ENCODE measurements around the gene ZNRF2. TPM values are rescaled to one million over a fixed set of nuclear protein-coding genes. Genes with fewer than 3 reads are reported as not detected.
"Not testable (repeated sequence)": the region's sequence is repeated elsewhere in the genome, so short reads cannot be mapped to it uniquely, and the experiment has no call there.

Gene ZNRF2
- total and polyA plus RNA-seq, 10 of the 15 experiments (the other 5 are each of a cell fraction or from before 2014, with no cell fraction given), result 1.2 to 20.4 (median 9.5) TPM

DNA sequence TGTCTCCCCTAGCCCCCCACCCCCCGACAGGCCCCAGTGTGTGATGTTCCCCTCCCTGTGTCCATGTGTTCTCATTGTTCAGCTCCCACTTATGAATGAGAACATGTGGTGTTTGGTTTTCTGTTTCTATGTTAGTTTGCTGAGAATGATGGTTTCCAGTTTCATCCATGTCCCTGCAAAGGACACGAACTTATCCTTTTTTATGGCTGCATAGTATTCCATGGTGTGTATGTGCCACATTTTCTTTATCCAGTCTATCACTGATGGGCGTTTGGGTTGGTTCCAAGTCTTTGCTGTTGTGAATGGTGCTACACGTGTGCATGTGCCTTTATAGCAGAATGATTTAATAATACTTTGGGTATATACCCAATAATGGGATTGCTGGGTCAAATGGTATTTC is 96.4 kb downstream of the ZNRF2 start:
- H3K79me2 ChIP-seq (ENCODE audit: control insufficient read depth, insufficient read depth, low read length); H3K9ac ChIP-seq (ENCODE audit: control insufficient read depth, insufficient read depth, low read length); H3K4me3 ChIP-seq; POLR2A ChIA-PET; ATAC-seq; H4K20me1 ChIP-seq (ENCODE audit: control insufficient read depth, insufficient read depth); RAD21 ChIA-PET (ENCODE audit: unreplicated experiment); H3K4me1 ChIP-seq (ENCODE audit: control insufficient read depth, insufficient read depth, low read length); FAIRE-seq; H3K27me3 ChIP-seq (replicated peaks in 1 of 2; ENCODE audit: control insufficient read depth in 2 of 2, insufficient read depth in 2 of 2, low read length in 1 of 2); DNase-seq (ENCODE audit: low read depth, low spot score); CTCF ChIA-PET; BruUV-seq (replicated peaks); in situ Hi-C loops (cut with MboI); SMC1A ChIA-PET (ENCODE audit: uncharacterized antibody, unreplicated experiment); H3K9me3 ChIP-seq (replicated peaks; ENCODE audit: control insufficient read depth, insufficient read depth, low read length); H3K27ac ChIP-seq (ENCODE audit: control insufficient read depth, insufficient read depth); H3K4me2 ChIP-seq (ENCODE audit: control insufficient read depth, insufficient read depth); H2AFZ ChIP-seq (ENCODE audit: control insufficient read depth, low read depth, low read length); intact Hi-C loops (cut with micrococcal nuclease; ENCODE audit: unreplicated experiment); H3K36me3 ChIP-seq (ENCODE audit: control insufficient read depth in 2 of 2, insufficient read depth in 2 of 2, low read length in 1 of 2): not testable (repeated sequence)
- 93% methylated on average over 4 of the region's 4 CpGs for WGBS (ENCODE audit: insufficient coverage, insufficient replicate concordance, low lambda C conversion rate, missing lambda C conversion rate)

DNA sequence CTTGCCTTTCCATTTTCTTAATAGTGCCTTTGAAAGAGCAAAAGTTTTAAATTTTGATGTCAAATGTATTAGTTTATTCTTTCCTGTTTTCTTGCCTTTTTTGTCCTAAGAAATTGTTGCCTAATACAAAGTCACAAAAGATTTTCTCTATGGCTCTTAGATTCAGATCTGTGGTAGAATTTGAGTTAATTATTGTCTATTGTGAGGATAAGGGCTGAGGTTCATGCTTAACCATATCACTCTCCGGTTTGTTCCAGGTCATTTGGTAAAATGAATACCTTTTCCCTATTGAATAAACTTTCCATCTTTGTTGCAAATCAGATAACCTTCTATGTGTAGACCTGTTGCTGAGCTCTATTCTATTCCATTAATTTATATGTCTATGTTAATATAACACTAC is 98.2 kb downstream of the ZNRF2 start:
- DNase-seq (ENCODE audit: low read depth, low spot score), result no peak
- SMC1A ChIA-PET (ENCODE audit: uncharacterized antibody, unreplicated experiment), result no interaction called here
- Histone ChIP-seq H3K4me1 (ENCODE audit: control insufficient read depth, insufficient read depth, low read length) (no peaks in the 10 kb centered on the region), H3K4me3 (no peak overlapping the region), H2AFZ (ENCODE audit: control insufficient read depth, low read depth, low read length) (no peak overlapping the region), H3K9me3 (replicated peaks; ENCODE audit: control insufficient read depth, insufficient read depth, low read length) (no peaks in the 10 kb centered on the region; the same call in 1 of the 3 replicates), H4K20me1 (ENCODE audit: control insufficient read depth, insufficient read depth) (no peaks in the 10 kb centered on the region), H3K9ac (ENCODE audit: control insufficient read depth, insufficient read depth, low read length) (no peak overlapping the region), H3K36me3 (ENCODE audit: control insufficient read depth in 2 of 2, insufficient read depth in 2 of 2, low read length in 1 of 2) (no peaks in the 10 kb centered on the region), H3K4me2 (ENCODE audit: control insufficient read depth, insufficient read depth) (no peak overlapping the region), H3K79me2 (ENCODE audit: control insufficient read depth, insufficient read depth, low read length) (no peaks in the 10 kb centered on the region), H3K27ac (ENCODE audit: control insufficient read depth, insufficient read depth) (no peak overlapping the region), H3K27me3 (replicated peaks in 1 of 2; ENCODE audit: control insufficient read depth in 2 of 2, insufficient read depth in 2 of 2, low read length in 1 of 2) (no peaks in the 10 kb centered on the region)
- intact Hi-C loops (cut with micrococcal nuclease; ENCODE audit: unreplicated experiment) (no loop called here), in situ Hi-C loops (cut with MboI) (no loop called here)
- RAD21 ChIA-PET (ENCODE audit: unreplicated experiment), result no interaction called here
- BruUV-seq (replicated peaks), result no TSS peak
- CTCF ChIA-PET, result interaction anchor here (1.0 kb wide), 1 partner anchor 31 kb away, joined by 3 read pairs; no protein-coding TSS in a partner anchor
- POLR2A ChIA-PET, result no interaction called here
- ATAC-seq, result no peak
- 28% methylated on average over 1 of the region's 1 CpG for WGBS (ENCODE audit: insufficient coverage, insufficient replicate concordance, low lambda C conversion rate, missing lambda C conversion rate)
- FAIRE-seq, result no peak
- TF ChIP-seq SRF (IDR thresholded peaks at IDR 0.05; ENCODE audit: low read depth in 2 of 2, low read length in 2 of 2), result no peak
- no peak for TF ChIP-seq CREB1 (IDR thresholded peaks at IDR 0.05; ENCODE audit: low read depth)
- TF ChIP-seq CREM (IDR thresholded peaks at IDR 0.05; ENCODE audit: low read depth), result no peak
- TF ChIP-seq TAF1 (IDR thresholded peaks at IDR 0.05; ENCODE audit: borderline replicate concordance, low read depth, low read length), result no peak
- TF ChIP-seq, protein P1, sequence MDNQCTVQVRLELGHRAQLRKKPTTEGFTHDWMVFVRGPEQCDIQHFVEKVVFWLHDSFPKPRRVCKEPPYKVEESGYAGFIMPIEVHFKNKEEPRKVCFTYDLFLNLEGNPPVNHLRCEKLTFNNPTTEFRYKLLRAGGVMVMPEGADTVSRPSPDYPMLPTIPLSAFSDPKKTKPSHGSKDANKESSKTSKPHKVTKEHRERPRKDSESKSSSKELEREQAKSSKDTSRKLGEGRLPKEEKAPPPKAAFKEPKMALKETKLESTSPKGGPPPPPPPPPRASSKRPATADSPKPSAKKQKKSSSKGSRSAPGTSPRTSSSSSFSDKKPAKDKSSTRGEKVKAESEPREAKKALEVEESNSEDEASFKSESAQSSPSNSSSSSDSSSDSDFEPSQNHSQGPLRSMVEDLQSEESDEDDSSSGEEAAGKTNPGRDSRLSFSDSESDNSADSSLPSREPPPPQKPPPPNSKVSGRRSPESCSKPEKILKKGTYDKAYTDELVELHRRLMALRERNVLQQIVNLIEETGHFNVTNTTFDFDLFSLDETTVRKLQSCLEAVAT (IDR thresholded peaks at IDR 0.05), result no peak
- TF ChIP-seq DPF2 (IDR thresholded peaks at IDR 0.05), result no peak
- TF ChIP-seq, protein P2, sequence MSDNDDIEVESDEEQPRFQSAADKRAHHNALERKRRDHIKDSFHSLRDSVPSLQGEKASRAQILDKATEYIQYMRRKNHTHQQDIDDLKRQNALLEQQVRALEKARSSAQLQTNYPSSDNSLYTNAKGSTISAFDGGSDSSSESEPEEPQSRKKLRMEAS (IDR thresholded peaks at IDR 0.05; ENCODE audit: low read depth, low read length), result no peak
- no peak for TF ChIP-seq MYB (IDR thresholded peaks at IDR 0.05; ENCODE audit: borderline replicate concordance, low read depth, low read length)
- no peak for TF ChIP-seq MTA2 (IDR thresholded peaks at IDR 0.05; ENCODE audit: low read depth)
- TF ChIP-seq, protein P3, sequence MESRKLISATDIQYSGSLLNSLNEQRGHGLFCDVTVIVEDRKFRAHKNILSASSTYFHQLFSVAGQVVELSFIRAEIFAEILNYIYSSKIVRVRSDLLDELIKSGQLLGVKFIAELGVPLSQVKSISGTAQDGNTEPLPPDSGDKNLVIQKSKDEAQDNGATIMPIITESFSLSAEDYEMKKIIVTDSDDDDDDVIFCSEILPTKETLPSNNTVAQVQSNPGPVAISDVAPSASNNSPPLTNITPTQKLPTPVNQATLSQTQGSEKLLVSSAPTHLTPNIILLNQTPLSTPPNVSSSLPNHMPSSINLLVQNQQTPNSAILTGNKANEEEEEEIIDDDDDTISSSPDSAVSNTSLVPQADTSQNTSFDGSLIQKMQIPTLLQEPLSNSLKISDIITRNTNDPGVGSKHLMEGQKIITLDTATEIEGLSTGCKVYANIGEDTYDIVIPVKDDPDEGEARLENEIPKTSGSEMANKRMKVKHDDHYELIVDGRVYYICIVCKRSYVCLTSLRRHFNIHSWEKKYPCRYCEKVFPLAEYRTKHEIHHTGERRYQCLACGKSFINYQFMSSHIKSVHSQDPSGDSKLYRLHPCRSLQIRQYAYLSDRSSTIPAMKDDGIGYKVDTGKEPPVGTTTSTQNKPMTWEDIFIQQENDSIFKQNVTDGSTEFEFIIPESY (IDR thresholded peaks at IDR 0.05), result no peak
- TF ChIP-seq, protein P4, sequence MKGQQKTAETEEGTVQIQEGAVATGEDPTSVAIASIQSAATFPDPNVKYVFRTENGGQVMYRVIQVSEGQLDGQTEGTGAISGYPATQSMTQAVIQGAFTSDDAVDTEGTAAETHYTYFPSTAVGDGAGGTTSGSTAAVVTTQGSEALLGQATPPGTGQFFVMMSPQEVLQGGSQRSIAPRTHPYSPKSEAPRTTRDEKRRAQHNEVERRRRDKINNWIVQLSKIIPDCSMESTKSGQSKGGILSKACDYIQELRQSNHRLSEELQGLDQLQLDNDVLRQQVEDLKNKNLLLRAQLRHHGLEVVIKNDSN (IDR thresholded peaks at IDR 0.05; ENCODE audit: borderline replicate concordance, extremely low read length, insufficient read depth, low read depth, low read length), result no peak
- no peak for TF ChIP-seq EP300 (IDR thresholded peaks at IDR 0.05; ENCODE audit: borderline replicate concordance in 1 of 2, control insufficient read depth in 1 of 2, low read depth in 2 of 2, low read length in 2 of 2)
- TF ChIP-seq SMAD1 (IDR thresholded peaks at IDR 0.05; ENCODE audit: low read depth, partially characterized antibody), result no peak
- no peak for TF ChIP-seq KLF5 (IDR thresholded peaks at IDR 0.05; ENCODE audit: partially characterized antibody)

All from GM12878 (cell line).